ENCODE measurements around the gene PRPF39.

DNA sequence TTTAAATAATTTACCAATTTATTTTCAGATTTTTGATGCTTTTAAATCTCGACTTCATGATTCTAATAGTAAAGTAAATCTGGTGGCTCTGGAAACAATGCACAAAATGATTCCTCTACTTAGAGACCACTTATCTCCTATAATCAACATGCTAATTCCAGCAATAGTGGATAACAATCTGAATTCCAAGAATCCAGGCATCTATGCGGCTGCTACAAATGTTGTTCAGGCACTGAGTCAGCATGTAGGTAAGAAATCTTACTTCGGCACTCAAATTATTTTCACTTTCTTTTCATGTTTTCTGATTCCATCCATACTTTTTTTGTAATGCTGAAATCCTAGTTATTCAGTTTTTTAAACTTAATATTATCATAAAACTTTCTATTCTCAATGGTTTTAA, 15.5 kb upstream of the PRPF39 start:
- TF ChIP-seq POLR2A (IDR thresholded peaks at IDR 0.05) (no peak), POLR2AphosphoS5 (IDR thresholded peaks at IDR 0.05) (no peak)
- TF ChIP-seq, protein P1, sequence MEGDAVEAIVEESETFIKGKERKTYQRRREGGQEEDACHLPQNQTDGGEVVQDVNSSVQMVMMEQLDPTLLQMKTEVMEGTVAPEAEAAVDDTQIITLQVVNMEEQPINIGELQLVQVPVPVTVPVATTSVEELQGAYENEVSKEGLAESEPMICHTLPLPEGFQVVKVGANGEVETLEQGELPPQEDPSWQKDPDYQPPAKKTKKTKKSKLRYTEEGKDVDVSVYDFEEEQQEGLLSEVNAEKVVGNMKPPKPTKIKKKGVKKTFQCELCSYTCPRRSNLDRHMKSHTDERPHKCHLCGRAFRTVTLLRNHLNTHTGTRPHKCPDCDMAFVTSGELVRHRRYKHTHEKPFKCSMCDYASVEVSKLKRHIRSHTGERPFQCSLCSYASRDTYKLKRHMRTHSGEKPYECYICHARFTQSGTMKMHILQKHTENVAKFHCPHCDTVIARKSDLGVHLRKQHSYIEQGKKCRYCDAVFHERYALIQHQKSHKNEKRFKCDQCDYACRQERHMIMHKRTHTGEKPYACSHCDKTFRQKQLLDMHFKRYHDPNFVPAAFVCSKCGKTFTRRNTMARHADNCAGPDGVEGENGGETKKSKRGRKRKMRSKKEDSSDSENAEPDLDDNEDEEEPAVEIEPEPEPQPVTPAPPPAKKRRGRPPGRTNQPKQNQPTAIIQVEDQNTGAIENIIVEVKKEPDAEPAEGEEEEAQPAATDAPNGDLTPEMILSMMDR (IDR thresholded peaks at IDR 0.05) = no peak

All from suprapubic skin (tissue), 4 donors.